Measurements from ENCODE around the gene ZNF618. TPM values are rescaled to one million over a fixed set of nuclear protein-coding genes. Genes with fewer than 3 reads are reported as not detected.

Gene ZNF618
- total RNA-seq, 1 experiment from 2014 or later = 22.0 TPM

- no peak overlapping the region for H3K4me3 Mint-ChIP-seq
- CTCF ChIA-PET = interaction anchor here (0.8 kb wide), 1 partner anchor 41 kb away, joined by 3 read pairs; no protein-coding TSS in a partner anchor
- H3K27ac Mint-ChIP-seq = no peak overlapping the region
- no peaks in the 10 kb centered on the region for H3K36me3 Mint-ChIP-seq
- H3K27me3 Mint-ChIP-seq (ENCODE audit: low read depth) = no peaks in the 10 kb centered on the region
- DNase-seq (ENCODE audit: low spot score) = peak; percentile 9
- POLR2A ChIA-PET = no interaction called here
- H3K4me1 Mint-ChIP-seq = no peaks in the 10 kb centered on the region
- no peaks in the 10 kb centered on the region for H3K9me3 Mint-ChIP-seq
- no peak for ATAC-seq
- TF ChIP-seq NR3C1 (CRISPR knock-in tag; conservative IDR thresholded peaks at IDR 0.05; ENCODE audit: low read depth) (no peak), TEAD4 (CRISPR knock-in tag; IDR thresholded peaks at IDR 0.05) (no peak), ERG (CRISPR knock-in tag; IDR thresholded peaks at IDR 0.05) (no peak), OVOL2 (CRISPR knock-in tag; IDR thresholded peaks at IDR 0.05; ENCODE audit: borderline replicate concordance) (no peak), CDX4 (CRISPR knock-in tag; IDR thresholded peaks at IDR 0.05; ENCODE audit: borderline replicate concordance) (no peak), JAZF1 (CRISPR knock-in tag; IDR thresholded peaks at IDR 0.05) (no peak), GTF2I (CRISPR knock-in tag; conservative IDR thresholded peaks at IDR 0.05) (no peak)
Observed at GRCh38 chr9:114004221-114004716, 128.2 kb downstream of the ZNF618 start.

- H3K4me1 Mint-ChIP-seq = no peaks in the 10 kb centered on the region
- H3K36me3 Mint-ChIP-seq = no peaks in the 10 kb centered on the region
- POLR2A ChIA-PET = no interaction called here
- H3K27ac Mint-ChIP-seq = no peak overlapping the region
- TF ChIP-seq ZNF138 (CRISPR knock-in tag; conservative IDR thresholded peaks at IDR 0.05) (no peak), GRHL2 (CRISPR knock-in tag; IDR thresholded peaks at IDR 0.05; ENCODE audit: insufficient replicate concordance, severe bottlenecking) (no peak)
- no peaks in the 10 kb centered on the region for H3K27me3 Mint-ChIP-seq (ENCODE audit: low read depth)
- no peaks in the 10 kb centered on the region for H3K9me3 Mint-ChIP-seq
- CTCF ChIA-PET = no interaction called here
- no peak for ATAC-seq
- peak; percentile 5 for DNase-seq (ENCODE audit: low spot score)
- H3K4me3 Mint-ChIP-seq = no peak overlapping the region
Observed at GRCh38 chr9:114005371-114006154, 129.5 kb downstream of the ZNF618 start.

- Mint-ChIP-seq H3K4me1 (peaks cover 4% of the 10 kb centered on the region), H3K27me3 (ENCODE audit: low read depth) (no peaks in the 10 kb centered on the region), H3K9me3 (no peaks in the 10 kb centered on the region), H3K27ac (no peak overlapping the region), H3K4me3 (no peak overlapping the region), H3K36me3 (no peaks in the 10 kb centered on the region)
- POLR2A ChIA-PET = no interaction called here
- DNase-seq (ENCODE audit: low spot score) (peak; percentile 3), ATAC-seq (no peak)
- CTCF ChIA-PET = no interaction called here
- no peak for TF ChIP-seq ZNF219 (CRISPR knock-in tag; IDR thresholded peaks at IDR 0.05; ENCODE audit: borderline replicate concordance)
- no peak for TF ChIP-seq ZNF263 (CRISPR knock-in tag; IDR thresholded peaks at IDR 0.05; ENCODE audit: low read depth)
Observed at GRCh38 chr9:114006155-114006550, 130.0 kb downstream of the ZNF618 start.

GRCh38 chr9:114006931-114007691 lies 131.0 kb downstream of the ZNF618 start:
- Mint-ChIP-seq H3K9me3 (no peaks in the 10 kb centered on the region), H3K36me3 (peaks cover 6% of the 10 kb centered on the region), H3K4me1 (peaks cover 13% of the 10 kb centered on the region), H3K4me3 (no peak overlapping the region), H3K27me3 (ENCODE audit: low read depth) (no peaks in the 10 kb centered on the region), H3K27ac (no peak overlapping the region)
- ATAC-seq = no peak
- DNase-seq (ENCODE audit: low spot score) = peak; percentile 1
- POLR2A ChIA-PET = no interaction called here
- CTCF ChIA-PET = no interaction called here
- TF ChIP-seq TEAD4 (CRISPR knock-in tag; IDR thresholded peaks at IDR 0.05) = no peak
- no peak for TF ChIP-seq ZNF396 (CRISPR knock-in tag; IDR thresholded peaks at IDR 0.05; ENCODE audit: borderline replicate concordance)
- TF ChIP-seq MXD4 (CRISPR knock-in tag; IDR thresholded peaks at IDR 0.05; ENCODE audit: borderline replicate concordance) = no peak
- no peak for TF ChIP-seq E2F5 (CRISPR knock-in tag; IDR thresholded peaks at IDR 0.05)
- no peak for TF ChIP-seq SMAD3 (CRISPR knock-in tag; IDR thresholded peaks at IDR 0.05; ENCODE audit: borderline replicate concordance)
- no peak for TF ChIP-seq ZNF263 (CRISPR knock-in tag; IDR thresholded peaks at IDR 0.05; ENCODE audit: low read depth)
- no peak for TF ChIP-seq SP1 (CRISPR knock-in tag; conservative IDR thresholded peaks at IDR 0.05)
- TF ChIP-seq MYBL2 (CRISPR knock-in tag; IDR thresholded peaks at IDR 0.05) = no peak
- TF ChIP-seq FOXP1 (CRISPR knock-in tag; IDR thresholded peaks at IDR 0.05; ENCODE audit: borderline replicate concordance) = no peak
- TF ChIP-seq E2F4 (CRISPR knock-in tag; IDR thresholded peaks at IDR 0.05; ENCODE audit: borderline replicate concordance, low read depth) = no peak
- no peak for TF ChIP-seq TCF7 (CRISPR knock-in tag; IDR thresholded peaks at IDR 0.05; ENCODE audit: low read depth)
